Activated T-helper 1 cell treated with Interleukin-2 at 50 U/mL for 16 hours (primary cell): Measurements from ENCODE around the gene ARFIP1.

Source experiments
- DNase-seq: peaks from one replicate; pipeline ENCODE4 v3.0.0-alpha.2; 2020; ENCODE audit warnings: low read depth

ARFIP1 gene

DNA sequence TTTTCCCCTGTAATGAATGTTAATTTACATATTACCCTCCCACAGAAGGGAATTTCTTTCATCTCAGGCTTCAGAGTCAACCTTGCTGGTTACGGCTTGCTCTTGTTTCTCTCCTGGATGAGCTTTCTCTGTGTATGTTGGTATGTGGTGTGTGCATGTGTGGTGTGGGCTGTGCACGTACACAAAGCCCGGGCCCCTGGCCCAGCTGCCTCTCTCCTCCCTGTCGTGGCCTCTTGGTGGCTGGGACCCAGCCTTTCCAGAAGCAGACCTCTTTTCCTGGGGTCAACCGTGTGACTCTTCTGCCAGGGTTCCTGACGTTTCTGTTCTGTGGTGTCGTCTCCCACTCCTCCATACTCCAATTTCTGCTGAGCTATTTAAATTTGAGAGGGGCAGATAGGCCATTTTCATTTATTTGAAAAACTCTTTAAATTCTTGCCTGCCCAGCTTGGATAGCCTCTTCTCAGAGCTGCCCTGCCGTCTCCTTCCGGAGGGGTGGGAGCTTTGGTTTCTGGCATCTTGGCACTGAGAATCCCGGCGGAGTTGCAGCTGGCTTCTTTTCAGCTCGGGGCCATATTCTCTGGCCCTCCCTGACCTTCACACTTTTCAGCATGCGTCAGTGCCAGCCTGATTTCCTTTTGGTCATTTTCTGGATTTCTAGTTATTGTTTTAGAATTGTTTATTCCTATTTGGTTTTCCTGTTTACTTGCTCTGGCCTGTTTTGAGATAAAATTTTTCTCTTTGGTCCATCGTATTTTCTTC lies 181.4 kb downstream of the ARFIP1 start:
- no peak for DNase-seq

DNA sequence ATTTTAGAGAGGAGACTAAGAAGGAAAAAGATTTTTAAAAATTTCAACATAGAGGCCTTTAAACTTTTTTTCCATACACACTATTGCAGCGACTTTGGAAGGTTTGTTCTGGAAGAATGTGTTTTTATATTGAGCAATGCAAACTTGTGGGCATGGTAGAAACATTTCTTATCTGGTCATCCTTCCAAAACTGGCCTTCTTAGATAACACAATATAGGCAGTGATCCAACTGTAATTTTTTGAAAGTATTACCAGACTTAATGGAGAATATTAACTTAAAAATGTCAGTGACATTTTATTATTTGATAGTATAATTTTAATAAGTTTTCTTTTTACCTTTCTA lies 182.0 kb downstream of the ARFIP1 start:
- DNase-seq = no peak
